HepG2 (cell line): ENCODE data around the gene TIAM2. TPM values are rescaled to one million over a fixed set of nuclear protein-coding genes. Genes with fewer than 3 reads are reported as not detected.

Experiments used
- ATAC-seq: fragments of 200-7000 bp; cut with Tn5 transposase; 3 replicates; pipeline ENCODE4 v1.9.1; 2020; ENCODE audit warnings: mild to moderate bottlenecking, moderate library complexity
- BruUV-seq: library from RNA; stranded (reverse); fragments of 400-500 nt; replicated peaks from 2 replicates; lab custom pipeline; 2021; lab: Mats Ljungman, UMichigan
- CTCF ChIA-PET: fragments of 300-600 bp; formaldehyde crosslinking; extraction: SDS; loops from one replicate; lab custom pipeline; 2021; ENCODE audit warnings: low total read pairs, inconsistent platforms, low intra/inter-chr PET ratio; lab: Yijun Ruan, JAX
- POLR2A ChIA-PET: fragments of 350-600 bp; sonication (Branson Sonifier 250); formaldehyde crosslinking; loops from one replicate; lab custom pipeline; 2020; ENCODE audit warnings: antibody characterized with exemption, inconsistent platforms; lab: Yijun Ruan, JAX
- DNase-seq: peaks from one replicate; pipeline ENCODE4 v3.0.0-alpha.2; 2015; ENCODE audit warnings: low spot score
- FAIRE-seq: peaks from 3 replicates; lab custom pipeline; 2011; peaks lifted over from hg19 to GRCh38; lab: Jason Lieb, UNC
- H2AFZ ChIP-seq: one replicate; pipeline ENCODE4 v1.6.1; 2011; ENCODE audit warnings: low read length, inconsistent platforms
- H3K27ac ChIP-seq: fragments of 300-600 bp; 3 replicates; pipeline ENCODE4 v1.8.0; 2011; ENCODE audit warnings: mixed run types, mild to moderate bottlenecking, mixed read lengths, low read length, inconsistent platforms; ENCODE audit not compliant: insufficient read depth; ENCODE audit errors: extremely low read length
- H3K27me3 ChIP-seq, 2 experiments: fragments of 200-600 bp in 1 of 2; 2 replicates in 1 of 2; 3 replicates in 1 of 2; pipeline versions ENCODE4 v1.6.0 to v1.8.0; 2011; ENCODE audit warnings: low read length in 2 of 2, mild to moderate bottlenecking in 2 of 2, moderate library complexity in 2 of 2, inconsistent platforms in 1 of 2; ENCODE audit not compliant: insufficient read depth in 2 of 2, control insufficient read depth in 1 of 2
- H3K36me3 ChIP-seq, 2 experiments: fragments of 200-600 bp in 1 of 2; replicated peaks in 1 of 2; 2 replicates in 1 of 2; 3 replicates in 1 of 2; pipeline versions ENCODE4 v1.5.1 to v1.8.0; 2011; ENCODE audit warnings: low read length in 2 of 2, inconsistent platforms in 1 of 2; ENCODE audit not compliant: insufficient read depth in 2 of 2, control insufficient read depth in 1 of 2
- H3K4me1 ChIP-seq: 2 replicates; pipeline ENCODE4 v1.5.1; 2012; ENCODE audit warnings: low read length, inconsistent platforms; ENCODE audit not compliant: insufficient read depth
- H3K4me2 ChIP-seq: 2 replicates; pipeline ENCODE4 v1.6.0; 2011; ENCODE audit warnings: low read depth, low read length, inconsistent platforms
- H3K4me3 ChIP-seq, 3 experiments: fragments of 200-600 bp in 1 of 3; sonication (generic), shearing (Covaris generic) in 1 of 3; replicated peaks in 1 of 3; 2 replicates each; pipeline ENCODE4 v1.5.1; 2011 to 2016; ENCODE audit warnings: low read length in 3 of 3, inconsistent platforms in 2 of 3, low read depth in 2 of 3, mild to moderate bottlenecking in 2 of 3, control low read depth in 1 of 3, mixed read lengths in 1 of 3; ENCODE audit not compliant: insufficient read depth in 1 of 3
- H3K79me2 ChIP-seq: one replicate; pipeline ENCODE4 v1.6.1; 2011; ENCODE audit warnings: low read length, inconsistent platforms; ENCODE audit not compliant: insufficient read depth
- H3K9ac ChIP-seq: 2 replicates; pipeline ENCODE4 v1.6.0; 2011; ENCODE audit warnings: mild to moderate bottlenecking, low read depth, low read length, inconsistent platforms; ENCODE audit not compliant: insufficient read depth
- H3K9me3 ChIP-seq: 2 replicates; pipeline ENCODE4 v1.5.1; 2012; ENCODE audit warnings: mild to moderate bottlenecking, low read length
- H4K20me1 ChIP-seq: 2 replicates; pipeline ENCODE4 v1.6.0; 2011; ENCODE audit warnings: inconsistent platforms, mild to moderate bottlenecking, low read length, moderate library complexity; ENCODE audit not compliant: insufficient read depth
- CREB1 ChIP-seq, 2 experiments: fragments of 450-650 bp in 1 of 2; IDR thresholded peaks; 2 replicates each; pipeline ENCODE4 v1.6.1; 2016 to 2017; ENCODE audit warnings: control low read depth in 1 of 2, mild to moderate bottlenecking in 1 of 2, missing compliant biosample characterization in 1 of 2, missing genetic modification characterization in 1 of 2
- JUND ChIP-seq: sonication (generic); formaldehyde crosslinking; IDR thresholded peaks from 2 replicates; pipeline ENCODE4 v1.8.0; 2022; ENCODE audit warnings: mild to moderate bottlenecking, missing genetic modification reagents
- ZNF138 ChIP-seq: sonication (generic); formaldehyde crosslinking; IDR thresholded peaks from 2 replicates; pipeline ENCODE4 v1.5.0; 2020; ENCODE audit warnings: mild to moderate bottlenecking, low read depth, missing genetic modification reagents
- ZNF550 ChIP-seq: sonication (generic); formaldehyde crosslinking; IDR thresholded peaks from 2 replicates; pipeline ENCODE4 v1.4.0; 2020; ENCODE audit warnings: mild to moderate bottlenecking, missing genetic modification reagents, borderline replicate concordance
- ZNF572 ChIP-seq: sonication (generic); formaldehyde crosslinking; IDR thresholded peaks from 2 replicates; pipeline ENCODE4 v1.5.1; 2020; ENCODE audit warnings: mild to moderate bottlenecking, missing genetic modification reagents
- WGBS: methylation state at CpG from one replicate; pipeline ENCODE4 v1.1.6; 2017; ENCODE audit warnings: low lambda C conversion rate; 5-methylcytosine and 5-hydroxymethylcytosine counted together
- in situ Hi-C: cut with HindIII; loops from 2 replicates; pipeline ENCODE4 v1.10.0; 2017; ENCODE audit warnings: low pct_unique_long_range_greater_than_20kb; ENCODE audit not compliant: extremely low pct_ligation_motif_present
- intact Hi-C: fragments of 100-400 bp; cut with micrococcal nuclease; formaldehyde crosslinking; loops from one replicate; pipeline ENCODE4 v1.10.0; 2022; ENCODE audit not compliant: unreplicated experiment
- polyA plus RNA-seq, 8 experiments: library from polyadenylated mRNA; depleted of rRNA in 3 of 8; stranded (reverse) in 7 of 8; unstranded in 1 of 8; fragments of >200 nt; fragmentation: Illumina TruSeq in 4 of 8; extraction: Trizol in 4 of 8; gene quantifications; 2 replicates each; pipeline versions ENCODE4 v1.2.1 to v1.2.3, GENCODE V29; 2011 to 2016; ENCODE audit warnings: low read depth in 4 of 8, missing spikeins in 1 of 8, mixed read lengths in 1 of 8; ENCODE audit not compliant: insufficient read depth in 1 of 8
- total RNA-seq, 5 experiments: library from RNA; depleted of rRNA; stranded (reverse); fragments of >200 nt; fragmentation: Illumina TruSeq; extraction: Trizol; gene quantifications; 2 replicates each; pipeline ENCODE4 v1.2.3, GENCODE V29; 2016; ENCODE audit warnings: low read depth in 1 of 5
- TF ChIP-seq, protein P1 (sequence below): sonication (generic); formaldehyde crosslinking; conservative IDR thresholded peaks from 2 replicates; pipeline ENCODE4 v1.4.0; 2020; ENCODE audit warnings: missing genetic modification reagents
- TF ChIP-seq, protein P2 (sequence below): IDR thresholded peaks from 2 replicates; pipeline ENCODE4 v1.6.1; 2012; ENCODE audit warnings: low read length, improper control_type of control experiment
- TF ChIP-seq, protein P3 (sequence below): sonication (generic); formaldehyde crosslinking; IDR thresholded peaks from 2 replicates; pipeline ENCODE4 v1.9.0; 2021; ENCODE audit warnings: missing genetic modification reagents, borderline replicate concordance
- TF ChIP-seq, protein P4 (sequence below): sonication (generic); formaldehyde crosslinking; IDR thresholded peaks from 2 replicates; pipeline ENCODE4 v1.4.0; 2020; ENCODE audit warnings: missing genetic modification reagents, borderline replicate concordance

Gene TIAM2
- total and polyA plus RNA-seq, 2 of the 13 experiments (the other 11 are each of a cell fraction or from before 2014, with no cell fraction given), result 4.1 to 4.5 TPM

DNA sequence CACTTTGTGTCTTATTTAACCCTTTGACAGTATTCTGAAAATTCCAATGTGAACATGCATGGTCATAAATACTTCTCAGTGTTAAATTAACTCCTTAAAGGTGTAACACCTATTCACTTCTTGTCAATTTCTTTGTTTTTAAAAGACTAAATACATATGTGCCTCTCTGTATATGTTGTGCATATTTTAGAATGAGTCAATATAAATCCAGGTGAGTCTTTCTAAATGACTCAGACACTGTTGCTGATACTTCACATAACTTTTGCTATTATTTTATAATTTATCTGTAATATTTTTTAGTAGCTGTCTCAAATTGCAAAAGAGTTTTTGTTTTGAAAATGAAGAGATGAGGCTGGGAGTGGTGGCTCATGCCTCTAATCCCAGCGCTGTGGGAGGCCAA lies 36.0 kb downstream of the TIAM2 start:
- WGBS, result 39% methylated on average over 1 of the region's 1 CpG
- no peak for FAIRE-seq
- in situ Hi-C loops, result no loop called here
- TF ChIP-seq, protein P1, sequence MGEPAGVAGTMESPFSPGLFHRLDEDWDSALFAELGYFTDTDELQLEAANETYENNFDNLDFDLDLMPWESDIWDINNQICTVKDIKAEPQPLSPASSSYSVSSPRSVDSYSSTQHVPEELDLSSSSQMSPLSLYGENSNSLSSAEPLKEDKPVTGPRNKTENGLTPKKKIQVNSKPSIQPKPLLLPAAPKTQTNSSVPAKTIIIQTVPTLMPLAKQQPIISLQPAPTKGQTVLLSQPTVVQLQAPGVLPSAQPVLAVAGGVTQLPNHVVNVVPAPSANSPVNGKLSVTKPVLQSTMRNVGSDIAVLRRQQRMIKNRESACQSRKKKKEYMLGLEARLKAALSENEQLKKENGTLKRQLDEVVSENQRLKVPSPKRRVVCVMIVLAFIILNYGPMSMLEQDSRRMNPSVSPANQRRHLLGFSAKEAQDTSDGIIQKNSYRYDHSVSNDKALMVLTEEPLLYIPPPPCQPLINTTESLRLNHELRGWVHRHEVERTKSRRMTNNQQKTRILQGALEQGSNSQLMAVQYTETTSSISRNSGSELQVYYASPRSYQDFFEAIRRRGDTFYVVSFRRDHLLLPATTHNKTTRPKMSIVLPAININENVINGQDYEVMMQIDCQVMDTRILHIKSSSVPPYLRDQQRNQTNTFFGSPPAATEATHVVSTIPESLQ (CRISPR knock-in tag), result no peak
- TF ChIP-seq ZNF550 (CRISPR knock-in tag) (no peak), CREB1 (IDR thresholded peaks at IDR 0.05) (no peak), CREB1 (CRISPR knock-in tag; IDR thresholded peaks at IDR 0.05) (no peak), ZNF572 (CRISPR knock-in tag) (no peak), ZNF138 (CRISPR knock-in tag) (no peak), JUND (no peak)
- TF ChIP-seq, protein P2, sequence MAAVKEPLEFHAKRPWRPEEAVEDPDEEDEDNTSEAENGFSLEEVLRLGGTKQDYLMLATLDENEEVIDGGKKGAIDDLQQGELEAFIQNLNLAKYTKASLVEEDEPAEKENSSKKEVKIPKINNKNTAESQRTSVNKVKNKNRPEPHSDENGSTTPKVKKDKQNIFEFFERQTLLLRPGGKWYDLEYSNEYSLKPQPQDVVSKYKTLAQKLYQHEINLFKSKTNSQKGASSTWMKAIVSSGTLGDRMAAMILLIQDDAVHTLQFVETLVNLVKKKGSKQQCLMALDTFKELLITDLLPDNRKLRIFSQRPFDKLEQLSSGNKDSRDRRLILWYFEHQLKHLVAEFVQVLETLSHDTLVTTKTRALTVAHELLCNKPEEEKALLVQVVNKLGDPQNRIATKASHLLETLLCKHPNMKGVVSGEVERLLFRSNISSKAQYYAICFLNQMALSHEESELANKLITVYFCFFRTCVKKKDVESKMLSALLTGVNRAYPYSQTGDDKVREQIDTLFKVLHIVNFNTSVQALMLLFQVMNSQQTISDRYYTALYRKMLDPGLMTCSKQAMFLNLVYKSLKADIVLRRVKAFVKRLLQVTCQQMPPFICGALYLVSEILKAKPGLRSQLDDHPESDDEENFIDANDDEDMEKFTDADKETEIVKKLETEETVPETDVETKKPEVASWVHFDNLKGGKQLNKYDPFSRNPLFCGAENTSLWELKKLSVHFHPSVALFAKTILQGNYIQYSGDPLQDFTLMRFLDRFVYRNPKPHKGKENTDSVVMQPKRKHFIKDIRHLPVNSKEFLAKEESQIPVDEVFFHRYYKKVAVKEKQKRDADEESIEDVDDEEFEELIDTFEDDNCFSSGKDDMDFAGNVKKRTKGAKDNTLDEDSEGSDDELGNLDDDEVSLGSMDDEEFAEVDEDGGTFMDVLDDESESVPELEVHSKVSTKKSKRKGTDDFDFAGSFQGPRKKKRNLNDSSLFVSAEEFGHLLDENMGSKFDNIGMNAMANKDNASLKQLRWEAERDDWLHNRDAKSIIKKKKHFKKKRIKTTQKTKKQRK, result no peak
- TF ChIP-seq, protein P3, sequence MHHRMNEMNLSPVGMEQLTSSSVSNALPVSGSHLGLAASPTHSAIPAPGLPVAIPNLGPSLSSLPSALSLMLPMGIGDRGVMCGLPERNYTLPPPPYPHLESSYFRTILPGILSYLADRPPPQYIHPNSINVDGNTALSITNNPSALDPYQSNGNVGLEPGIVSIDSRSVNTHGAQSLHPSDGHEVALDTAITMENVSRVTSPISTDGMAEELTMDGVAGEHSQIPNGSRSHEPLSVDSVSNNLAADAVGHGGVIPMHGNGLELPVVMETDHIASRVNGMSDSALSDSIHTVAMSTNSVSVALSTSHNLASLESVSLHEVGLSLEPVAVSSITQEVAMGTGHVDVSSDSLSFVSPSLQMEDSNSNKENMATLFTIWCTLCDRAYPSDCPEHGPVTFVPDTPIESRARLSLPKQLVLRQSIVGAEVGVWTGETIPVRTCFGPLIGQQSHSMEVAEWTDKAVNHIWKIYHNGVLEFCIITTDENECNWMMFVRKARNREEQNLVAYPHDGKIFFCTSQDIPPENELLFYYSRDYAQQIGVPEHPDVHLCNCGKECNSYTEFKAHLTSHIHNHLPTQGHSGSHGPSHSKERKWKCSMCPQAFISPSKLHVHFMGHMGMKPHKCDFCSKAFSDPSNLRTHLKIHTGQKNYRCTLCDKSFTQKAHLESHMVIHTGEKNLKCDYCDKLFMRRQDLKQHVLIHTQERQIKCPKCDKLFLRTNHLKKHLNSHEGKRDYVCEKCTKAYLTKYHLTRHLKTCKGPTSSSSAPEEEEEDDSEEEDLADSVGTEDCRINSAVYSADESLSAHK (CRISPR knock-in tag), result no peak
- TF ChIP-seq, protein P4, sequence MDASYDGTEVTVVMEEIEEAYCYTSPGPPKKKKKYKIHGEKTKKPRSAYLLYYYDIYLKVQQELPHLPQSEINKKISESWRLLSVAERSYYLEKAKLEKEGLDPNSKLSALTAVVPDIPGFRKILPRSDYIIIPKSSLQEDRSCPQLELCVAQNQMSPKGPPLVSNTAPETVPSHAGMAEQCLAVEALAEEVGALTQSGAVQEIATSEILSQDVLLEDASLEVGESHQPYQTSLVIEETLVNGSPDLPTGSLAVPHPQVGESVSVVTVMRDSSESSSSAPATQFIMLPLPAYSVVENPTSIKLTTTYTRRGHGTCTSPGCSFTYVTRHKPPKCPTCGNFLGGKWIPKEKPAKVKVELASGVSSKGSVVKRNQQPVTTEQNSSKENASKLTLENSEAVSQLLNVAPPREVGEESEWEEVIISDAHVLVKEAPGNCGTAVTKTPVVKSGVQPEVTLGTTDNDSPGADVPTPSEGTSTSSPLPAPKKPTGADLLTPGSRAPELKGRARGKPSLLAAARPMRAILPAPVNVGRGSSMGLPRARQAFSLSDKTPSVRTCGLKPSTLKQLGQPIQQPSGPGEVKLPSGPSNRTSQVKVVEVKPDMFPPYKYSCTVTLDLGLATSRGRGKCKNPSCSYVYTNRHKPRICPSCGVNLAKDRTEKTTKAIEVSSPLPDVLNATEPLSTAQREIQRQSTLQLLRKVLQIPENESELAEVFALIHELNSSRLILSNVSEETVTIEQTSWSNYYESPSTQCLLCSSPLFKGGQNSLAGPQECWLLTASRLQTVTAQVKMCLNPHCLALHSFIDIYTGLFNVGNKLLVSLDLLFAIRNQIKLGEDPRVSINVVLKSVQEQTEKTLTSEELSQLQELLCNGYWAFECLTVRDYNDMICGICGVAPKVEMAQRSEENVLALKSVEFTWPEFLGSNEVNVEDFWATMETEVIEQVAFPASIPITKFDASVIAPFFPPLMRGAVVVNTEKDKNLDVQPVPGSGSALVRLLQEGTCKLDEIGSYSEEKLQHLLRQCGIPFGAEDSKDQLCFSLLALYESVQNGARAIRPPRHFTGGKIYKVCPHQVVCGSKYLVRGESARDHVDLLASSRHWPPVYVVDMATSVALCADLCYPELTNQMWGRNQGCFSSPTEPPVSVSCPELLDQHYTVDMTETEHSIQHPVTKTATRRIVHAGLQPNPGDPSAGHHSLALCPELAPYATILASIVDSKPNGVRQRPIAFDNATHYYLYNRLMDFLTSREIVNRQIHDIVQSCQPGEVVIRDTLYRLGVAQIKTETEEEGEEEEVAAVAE (CRISPR knock-in tag), result no peak

More for the DNA sequence above, 36.0 kb downstream of the TIAM2 start:
- Histone ChIP-seq H3K4me2 (no peak overlapping the region), H3K36me3 (no peaks in the 10 kb centered on the region), H2AFZ (no peak overlapping the region), H3K27ac (no peak overlapping the region), H4K20me1 (no peaks in the 10 kb centered on the region), H3K9me3 (0 out of 2 replicates have a peak, but pooled peaks cover 3% of the 10 kb centered on the region), H3K79me2 (no peaks in the 10 kb centered on the region), H3K9ac (no peak overlapping the region), H3K27me3 (no peaks in the 10 kb centered on the region), H3K4me3 (no peak overlapping the region), H3K4me1 (no peaks in the 10 kb centered on the region)
- DNase-seq, result no peak
- intact Hi-C loops, result no loop called here
- no peak for ATAC-seq
- CTCF ChIA-PET, result no interaction called here
- POLR2A ChIA-PET, result no interaction called here
- BruUV-seq, result no TSS peak
